GM23338 (cell line): ENCODE data around the gene TNFRSF19. TPM values are rescaled to one million over a fixed set of nuclear protein-coding genes. Genes with fewer than 3 reads are reported as not detected.

Experiments used
- ATAC-seq: fragments of 200-7000 bp; cut with Tn5 transposase; 3 replicates; pipeline ENCODE4 v1.9.1; 2020
- DNase-seq: peaks from one replicate; pipeline ENCODE4 v3.0.0-alpha.2; 2015; ENCODE audit warnings: low spot score
- H2AFZ ChIP-seq: fragments of 200-600 bp; sonication (generic); 2 replicates; pipeline ENCODE4 v1.8.0; 2016; ENCODE audit warnings: antibody characterized with exemption, mild to moderate bottlenecking, moderate library complexity
- H3F3A ChIP-seq: fragments of 200-600 bp; sonication (generic); replicated peaks from 2 replicates; pipeline ENCODE4 v1.8.0; 2017; ENCODE audit warnings: antibody characterized with exemption, mixed run types, low read depth
- H3K27ac ChIP-seq: fragments of 200-600 bp; sonication (generic); 2 replicates; pipeline ENCODE4 v1.6.1; 2016; ENCODE audit warnings: low read depth
- H3K27me3 ChIP-seq: fragments of 200-600 bp; sonication (generic); 2 replicates; pipeline ENCODE4 v1.8.0; 2016; ENCODE audit warnings: mild to moderate bottlenecking, mixed run types, moderate library complexity; ENCODE audit not compliant: insufficient read depth
- H3K36me3 ChIP-seq: fragments of 200-600 bp; sonication (generic); 2 replicates; pipeline ENCODE4 v1.8.0; 2016; ENCODE audit warnings: mild to moderate bottlenecking; ENCODE audit not compliant: insufficient read depth
- H3K4me1 ChIP-seq: fragments of 200-600 bp; sonication (generic); 2 replicates; pipeline ENCODE4 v1.8.0; 2016; ENCODE audit warnings: mild to moderate bottlenecking, moderate library complexity; ENCODE audit not compliant: insufficient read depth
- H3K4me2 ChIP-seq: fragments of 200-600 bp; sonication (generic); 2 replicates; pipeline ENCODE4 v1.7.1; 2017; ENCODE audit warnings: mixed run types
- H3K4me3 ChIP-seq: fragments of 200-600 bp; sonication (generic); 2 replicates; pipeline ENCODE4 v1.6.1; 2016; ENCODE audit warnings: mixed run types
- H3K79me2 ChIP-seq: fragments of 200-600 bp; sonication (generic); replicated peaks from 2 replicates; pipeline ENCODE4 v1.8.0; 2017; ENCODE audit warnings: mild to moderate bottlenecking; ENCODE audit not compliant: insufficient read depth
- H3K9me2 ChIP-seq: fragments of 200-600 bp; sonication (generic); 2 replicates; pipeline ENCODE4 v1.8.0; 2017; ENCODE audit not compliant: insufficient read depth
- H4K20me1 ChIP-seq: fragments of 200-600 bp; sonication (generic); replicated peaks from 2 replicates; pipeline ENCODE4 v1.8.0; 2017; ENCODE audit warnings: mild to moderate bottlenecking; ENCODE audit not compliant: insufficient read depth
- H3K27ac Mint-ChIP-seq: 2 replicates; pipeline ENCODE4 v1.8.0; 2020; ENCODE audit warnings: inconsistent platforms, mild to moderate bottlenecking, moderate library complexity, mixed read lengths
- H3K27me3 Mint-ChIP-seq: 3 replicates; pipeline ENCODE4 v1.8.0; 2022; ENCODE audit warnings: low read depth, mild to moderate bottlenecking, moderate library complexity, mixed read lengths, inconsistent platforms; ENCODE audit not compliant: insufficient read depth, poor library complexity
- H3K36me3 Mint-ChIP-seq: 3 replicates; pipeline ENCODE4 v1.8.0; 2021; ENCODE audit warnings: low read depth, mild to moderate bottlenecking, inconsistent platforms, moderate library complexity, mixed read lengths
- H3K4me1 Mint-ChIP-seq: 3 replicates; pipeline ENCODE4 v1.8.0; 2020; ENCODE audit warnings: mild to moderate bottlenecking, inconsistent platforms, mixed read lengths
- H3K4me3 Mint-ChIP-seq: 3 replicates; pipeline ENCODE4 v1.8.0; 2021; ENCODE audit warnings: moderate library complexity, mild to moderate bottlenecking, inconsistent platforms, mixed read lengths
- H3K9me3 Mint-ChIP-seq: 3 replicates; pipeline ENCODE4 v1.8.0; 2020; ENCODE audit warnings: moderate library complexity, mild to moderate bottlenecking, inconsistent platforms, mixed read lengths
- CREB1 ChIP-seq: fragments of 250-450 bp; sonication (Bioruptor Pico); IDR thresholded peaks from 2 replicates; pipeline ENCODE4 v1.5.0; 2020; ENCODE audit warnings: low read depth, mild to moderate bottlenecking, moderate library complexity
- ETS1 ChIP-seq: IDR thresholded peaks from 2 replicates; pipeline ENCODE4 v1.6.1; 2016; ENCODE audit warnings: antibody characterized with exemption
- EZH2 ChIP-seq: fragments of 200-600 bp; sonication (generic); IDR thresholded peaks from one replicate; pipeline ENCODE4 v1.8.0; 2017; ENCODE audit warnings: antibody characterized with exemption, mild to moderate bottlenecking, low read depth; ENCODE audit not compliant: unreplicated experiment
- EZH2phosphoT487 ChIP-seq: fragments of 200-600 bp; sonication (generic); IDR thresholded peaks from one replicate; pipeline ENCODE4 v1.8.1; 2018; ENCODE audit warnings: antibody characterized with exemption; ENCODE audit not compliant: unreplicated experiment
- JUNB ChIP-seq: IDR thresholded peaks from one replicate; pipeline ENCODE4 v1.6.1; 2016; ENCODE audit warnings: antibody characterized with exemption; ENCODE audit not compliant: unreplicated experiment
- NANOG ChIP-seq: IDR thresholded peaks from 2 replicates; pipeline ENCODE4 v1.6.1; 2016; ENCODE audit warnings: antibody characterized with exemption, borderline replicate concordance
- POLR2AphosphoS5 ChIP-seq: IDR thresholded peaks from 2 replicates; pipeline ENCODE4 v1.6.1; 2016; ENCODE audit warnings: antibody characterized with exemption, low read depth
- REST ChIP-seq: IDR thresholded peaks from one replicate; pipeline ENCODE4 v1.6.1; 2018; ENCODE audit warnings: antibody characterized with exemption; ENCODE audit not compliant: unreplicated experiment
- STAT1 ChIP-seq: IDR thresholded peaks from one replicate; pipeline ENCODE4 v1.6.1; 2016; ENCODE audit warnings: antibody characterized with exemption; ENCODE audit not compliant: unreplicated experiment
- ZNF114 ChIP-seq: fragments of 250-450 bp; sonication (Bioruptor Pico); IDR thresholded peaks from 2 replicates; pipeline ENCODE4 v1.5.0; 2020; ENCODE audit warnings: mild to moderate bottlenecking, moderate library complexity
- ZNF331 ChIP-seq: fragments of 250-450 bp; sonication (Bioruptor Pico); IDR thresholded peaks from 2 replicates; pipeline ENCODE4 v1.5.0; 2020; ENCODE audit warnings: low read depth, mild to moderate bottlenecking, moderate library complexity
- polyA plus RNA-seq: library from polyadenylated mRNA; unstranded; fragments of >200 nt; fragmentation: Nextera tagmentation; extraction: Ambion mirVana; gene quantifications from 2 replicates; pipeline ENCODE4 v1.2.1, GENCODE V29; 2016
- total RNA-seq: library from RNA; depleted of rRNA; stranded (reverse); fragments of >200 nt; shearing (Covaris generic); gene quantifications from 2 replicates; pipeline ENCODE4 v1.2.3, GENCODE V29; 2014
- TF ChIP-seq, protein P1 (sequence below): fragments of 250-450 bp; sonication (Bioruptor Pico); IDR thresholded peaks from 2 replicates; pipeline ENCODE4 v1.5.0; 2020; ENCODE audit warnings: mild to moderate bottlenecking, moderate library complexity
- TF ChIP-seq, protein P2 (sequence below), 2 experiments: fragments of 200-600 bp in 1 of 2; sonication (generic) in 1 of 2; conservative IDR thresholded peaks; 2 replicates each; pipeline versions ENCODE4 v1.5.1 to v1.6.1; 2016 to 2017; ENCODE audit warnings: antibody characterized with exemption in 2 of 2, low read depth in 2 of 2, mild to moderate bottlenecking in 2 of 2, moderate library complexity in 1 of 2

The TNFRSF19 gene
- total and polyA plus RNA-seq, 2 experiments from 2014 or later, result 0.21 to 0.35 TPM

- Histone ChIP-seq H3K9me2 (no peaks in the 10 kb centered on the region), H3K79me2 (no peaks in the 10 kb centered on the region), H3K4me1 (peaks cover 14% of the 10 kb centered on the region), H3K4me3 (no peak overlapping the region), H4K20me1 (no peaks in the 10 kb centered on the region), H3F3A (no peaks in the 10 kb centered on the region), H2AFZ (no peak overlapping the region), H3K4me2 (no peak overlapping the region), H3K27ac (no peak overlapping the region), H3K36me3 (no peaks in the 10 kb centered on the region), H3K27me3 (no peaks in the 10 kb centered on the region)
- no peak for ATAC-seq
- Mint-ChIP-seq H3K27ac (no peak overlapping the region), H3K4me1 (peaks cover 22% of the 10 kb centered on the region), H3K4me3 (no peak overlapping the region), H3K9me3 (no peaks in the 10 kb centered on the region), H3K36me3 (no peaks in the 10 kb centered on the region), H3K27me3 (no peaks in the 10 kb centered on the region)
- no peak for DNase-seq
- TF ChIP-seq, protein P1, sequence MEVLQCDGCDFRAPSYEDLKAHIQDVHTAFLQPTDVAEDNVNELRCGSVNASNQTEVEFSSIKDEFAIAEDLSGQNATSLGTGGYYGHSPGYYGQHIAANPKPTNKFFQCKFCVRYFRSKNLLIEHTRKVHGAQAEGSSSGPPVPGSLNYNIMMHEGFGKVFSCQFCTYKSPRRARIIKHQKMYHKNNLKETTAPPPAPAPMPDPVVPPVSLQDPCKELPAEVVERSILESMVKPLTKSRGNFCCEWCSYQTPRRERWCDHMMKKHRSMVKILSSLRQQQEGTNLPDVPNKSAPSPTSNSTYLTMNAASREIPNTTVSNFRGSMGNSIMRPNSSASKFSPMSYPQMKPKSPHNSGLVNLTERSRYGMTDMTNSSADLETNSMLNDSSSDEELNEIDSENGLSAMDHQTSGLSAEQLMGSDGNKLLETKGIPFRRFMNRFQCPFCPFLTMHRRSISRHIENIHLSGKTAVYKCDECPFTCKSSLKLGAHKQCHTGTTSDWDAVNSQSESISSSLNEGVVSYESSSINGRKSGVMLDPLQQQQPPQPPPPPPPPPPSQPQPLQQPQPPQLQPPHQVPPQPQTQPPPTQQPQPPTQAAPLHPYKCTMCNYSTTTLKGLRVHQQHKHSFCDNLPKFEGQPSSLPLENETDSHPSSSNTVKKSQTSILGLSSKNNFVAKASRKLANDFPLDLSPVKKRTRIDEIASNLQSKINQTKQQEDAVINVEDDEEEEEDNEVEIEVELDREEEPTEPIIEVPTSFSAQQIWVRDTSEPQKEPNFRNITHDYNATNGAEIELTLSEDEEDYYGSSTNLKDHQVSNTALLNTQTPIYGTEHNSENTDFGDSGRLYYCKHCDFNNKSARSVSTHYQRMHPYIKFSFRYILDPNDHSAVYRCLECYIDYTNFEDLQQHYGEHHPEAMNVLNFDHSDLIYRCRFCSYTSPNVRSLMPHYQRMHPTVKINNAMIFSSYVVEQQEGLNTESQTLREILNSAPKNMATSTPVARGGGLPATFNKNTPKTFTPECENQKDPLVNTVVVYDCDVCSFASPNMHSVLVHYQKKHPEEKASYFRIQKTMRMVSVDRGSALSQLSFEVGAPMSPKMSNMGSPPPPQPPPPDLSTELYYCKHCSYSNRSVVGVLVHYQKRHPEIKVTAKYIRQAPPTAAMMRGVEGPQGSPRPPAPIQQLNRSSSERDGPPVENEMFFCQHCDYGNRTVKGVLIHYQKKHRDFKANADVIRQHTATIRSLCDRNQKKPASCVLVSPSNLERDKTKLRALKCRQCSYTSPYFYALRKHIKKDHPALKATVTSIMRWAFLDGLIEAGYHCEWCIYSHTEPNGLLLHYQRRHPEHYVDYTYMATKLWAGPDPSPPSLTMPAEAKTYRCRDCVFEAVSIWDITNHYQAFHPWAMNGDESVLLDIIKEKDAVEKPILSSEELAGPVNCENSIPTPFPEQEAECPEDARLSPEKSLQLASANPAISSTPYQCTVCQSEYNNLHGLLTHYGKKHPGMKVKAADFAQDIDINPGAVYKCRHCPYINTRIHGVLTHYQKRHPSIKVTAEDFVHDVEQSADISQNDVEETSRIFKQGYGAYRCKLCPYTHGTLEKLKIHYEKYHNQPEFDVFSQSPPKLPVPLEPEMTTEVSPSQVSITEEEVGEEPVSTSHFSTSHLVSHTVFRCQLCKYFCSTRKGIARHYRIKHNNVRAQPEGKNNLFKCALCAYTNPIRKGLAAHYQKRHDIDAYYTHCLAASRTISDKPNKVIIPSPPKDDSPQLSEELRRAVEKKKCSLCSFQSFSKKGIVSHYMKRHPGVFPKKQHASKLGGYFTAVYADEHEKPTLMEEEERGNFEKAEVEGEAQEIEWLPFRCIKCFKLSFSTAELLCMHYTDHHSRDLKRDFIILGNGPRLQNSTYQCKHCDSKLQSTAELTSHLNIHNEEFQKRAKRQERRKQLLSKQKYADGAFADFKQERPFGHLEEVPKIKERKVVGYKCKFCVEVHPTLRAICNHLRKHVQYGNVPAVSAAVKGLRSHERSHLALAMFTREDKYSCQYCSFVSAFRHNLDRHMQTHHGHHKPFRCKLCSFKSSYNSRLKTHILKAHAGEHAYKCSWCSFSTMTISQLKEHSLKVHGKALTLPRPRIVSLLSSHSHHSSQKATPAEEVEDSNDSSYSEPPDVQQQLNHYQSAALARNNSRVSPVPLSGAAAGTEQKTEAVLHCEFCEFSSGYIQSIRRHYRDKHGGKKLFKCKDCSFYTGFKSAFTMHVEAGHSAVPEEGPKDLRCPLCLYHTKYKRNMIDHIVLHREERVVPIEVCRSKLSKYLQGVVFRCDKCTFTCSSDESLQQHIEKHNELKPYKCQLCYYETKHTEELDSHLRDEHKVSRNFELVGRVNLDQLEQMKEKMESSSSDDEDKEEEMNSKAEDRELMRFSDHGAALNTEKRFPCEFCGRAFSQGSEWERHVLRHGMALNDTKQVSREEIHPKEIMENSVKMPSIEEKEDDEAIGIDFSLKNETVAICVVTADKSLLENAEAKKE (CRISPR knock-in tag), result no peak
- TF ChIP-seq EZH2, result no peak
- no peak for TF ChIP-seq STAT1
- no peak for TF ChIP-seq POLR2AphosphoS5
- TF ChIP-seq EZH2phosphoT487, result no peak
- TF ChIP-seq JUNB, result no peak
- no peak for TF ChIP-seq REST
- TF ChIP-seq CREB1 (CRISPR knock-in tag), result no peak
- TF ChIP-seq ETS1, result no peak
- no peak for TF ChIP-seq ZNF114
- TF ChIP-seq NANOG, result no peak
- TF ChIP-seq, protein P2, sequence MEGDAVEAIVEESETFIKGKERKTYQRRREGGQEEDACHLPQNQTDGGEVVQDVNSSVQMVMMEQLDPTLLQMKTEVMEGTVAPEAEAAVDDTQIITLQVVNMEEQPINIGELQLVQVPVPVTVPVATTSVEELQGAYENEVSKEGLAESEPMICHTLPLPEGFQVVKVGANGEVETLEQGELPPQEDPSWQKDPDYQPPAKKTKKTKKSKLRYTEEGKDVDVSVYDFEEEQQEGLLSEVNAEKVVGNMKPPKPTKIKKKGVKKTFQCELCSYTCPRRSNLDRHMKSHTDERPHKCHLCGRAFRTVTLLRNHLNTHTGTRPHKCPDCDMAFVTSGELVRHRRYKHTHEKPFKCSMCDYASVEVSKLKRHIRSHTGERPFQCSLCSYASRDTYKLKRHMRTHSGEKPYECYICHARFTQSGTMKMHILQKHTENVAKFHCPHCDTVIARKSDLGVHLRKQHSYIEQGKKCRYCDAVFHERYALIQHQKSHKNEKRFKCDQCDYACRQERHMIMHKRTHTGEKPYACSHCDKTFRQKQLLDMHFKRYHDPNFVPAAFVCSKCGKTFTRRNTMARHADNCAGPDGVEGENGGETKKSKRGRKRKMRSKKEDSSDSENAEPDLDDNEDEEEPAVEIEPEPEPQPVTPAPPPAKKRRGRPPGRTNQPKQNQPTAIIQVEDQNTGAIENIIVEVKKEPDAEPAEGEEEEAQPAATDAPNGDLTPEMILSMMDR (conservative IDR thresholded peaks at IDR 0.05; ENCODE audit: low read depth in 2 of 2), result no peak
- TF ChIP-seq ZNF331 (CRISPR knock-in tag), result no peak
Observed at GRCh38 chr13:23610966-23611491, 40.8 kb downstream of the TNFRSF19 start.
